Liver (tissue), 9 donors: ENCODE measurements around the gene INHBA. TPM values are rescaled to one million over a fixed set of nuclear protein-coding genes. Genes with fewer than 3 reads are reported as not detected.

ENCODE experiments used
- DNase-seq: peaks from one replicate; pipeline ENCODE4 v3.0.0-alpha.2; 2017; ENCODE audit warnings: low spot score
- H3K27ac ChIP-seq, 2 donors: one replicate each; pipeline ENCODE4 v1.7.0; 2013; ENCODE audit warnings: inconsistent platforms in 2 of 2, low read length in 2 of 2, control low read depth in 1 of 2, low read depth in 1 of 2, mild to moderate bottlenecking in 1 of 2
- H3K27me3 ChIP-seq, 4 donors: one replicate each; pipeline versions ENCODE4 v1.6.1 to v1.7.0; 2013; ENCODE audit warnings: low read length in 3 of 4, inconsistent platforms in 1 of 4, mild to moderate bottlenecking in 1 of 4, moderate library complexity in 1 of 4; ENCODE audit not compliant: control insufficient read depth in 4 of 4, insufficient read depth in 4 of 4
- H3K36me3 ChIP-seq, 4 donors: one replicate each; pipeline versions ENCODE4 v1.6.1 to v1.7.0; 2013; ENCODE audit warnings: low read length in 3 of 4, mild to moderate bottlenecking in 3 of 4, low read depth in 1 of 4, moderate library complexity in 1 of 4; ENCODE audit not compliant: control insufficient read depth in 4 of 4, insufficient read depth in 3 of 4
- H3K4me1 ChIP-seq, 4 donors: one replicate each; pipeline versions ENCODE4 v1.6.1 to v1.7.0; 2013; ENCODE audit warnings: low read length in 3 of 4, mild to moderate bottlenecking in 3 of 4, moderate library complexity in 1 of 4; ENCODE audit not compliant: control insufficient read depth in 4 of 4, insufficient read depth in 4 of 4
- H3K4me3 ChIP-seq, 3 donors: one replicate each; pipeline versions ENCODE4 v1.6.1 to v1.7.0; 2013; ENCODE audit warnings: low read length in 3 of 3, control low read depth in 1 of 3, low read depth in 1 of 3, mild to moderate bottlenecking in 1 of 3
- H3K9ac ChIP-seq, 2 donors: one replicate each; pipeline ENCODE4 v1.7.0; 2013; ENCODE audit warnings: low read length in 2 of 2, mild to moderate bottlenecking in 2 of 2, moderate library complexity in 2 of 2, control low read depth in 1 of 2, low read depth in 1 of 2
- H3K9me3 ChIP-seq, 4 donors: one replicate each; pipeline versions ENCODE4 v1.6.1 to v1.7.0; 2013; ENCODE audit warnings: low read length in 3 of 4; ENCODE audit not compliant: control insufficient read depth in 4 of 4
- CTCF ChIP-seq: fragments of 150-350 bp; IDR thresholded peaks from 2 replicates; pipeline ENCODE4 v1.5.1; 2017; ENCODE audit warnings: improper control_type of control experiment, low read depth, low read length; ENCODE audit not compliant: missing input control
- EGR1 ChIP-seq, 2 donors: IDR thresholded peaks; 2 replicates each; pipeline ENCODE4 v1.6.1; 2016 to 2018; ENCODE audit warnings: antibody characterized with exemption in 2 of 2, low read depth in 2 of 2
- FOXA1 ChIP-seq: IDR thresholded peaks from 2 replicates; pipeline ENCODE4 v1.6.1; 2016; ENCODE audit warnings: antibody characterized with exemption
- HNF4A ChIP-seq, 2 donors: conservative IDR thresholded peaks; 2 replicates each; pipeline ENCODE4 v1.6.1; 2016; ENCODE audit warnings: antibody characterized with exemption in 2 of 2, mild to moderate bottlenecking in 2 of 2
- HNF4G ChIP-seq: IDR thresholded peaks from 2 replicates; pipeline ENCODE4 v1.6.1; 2016; ENCODE audit warnings: antibody characterized with exemption
- JUND ChIP-seq, 2 donors: IDR thresholded peaks; 2 replicates each; pipeline ENCODE4 v1.6.1; 2016; ENCODE audit warnings: antibody characterized with exemption in 2 of 2
- NR2F2 ChIP-seq: IDR thresholded peaks from 2 replicates; pipeline ENCODE4 v1.6.1; 2016; ENCODE audit warnings: antibody characterized with exemption
- RAD21 ChIP-seq, 2 donors: IDR thresholded peaks; 2 replicates each; pipeline ENCODE4 v1.6.1; 2016; ENCODE audit warnings: antibody characterized with exemption in 2 of 2, mild to moderate bottlenecking in 2 of 2
- RXRA ChIP-seq, 2 donors: IDR thresholded peaks; 2 replicates each; pipeline ENCODE4 v1.6.1; 2017 to 2018; ENCODE audit warnings: antibody characterized with exemption in 2 of 2, mild to moderate bottlenecking in 1 of 2
- SP1 ChIP-seq: IDR thresholded peaks from 2 replicates; pipeline ENCODE4 v1.6.1; 2018; ENCODE audit warnings: antibody characterized with exemption, mild to moderate bottlenecking
- TAF1 ChIP-seq: conservative IDR thresholded peaks from 2 replicates; pipeline ENCODE4 v1.6.1; 2016; ENCODE audit warnings: antibody characterized with exemption, mild to moderate bottlenecking
- YY1 ChIP-seq: IDR thresholded peaks from 2 replicates; pipeline ENCODE4 v1.6.1; 2016; ENCODE audit warnings: antibody characterized with exemption, mild to moderate bottlenecking
- ZBTB33 ChIP-seq: IDR thresholded peaks from 2 replicates; pipeline ENCODE4 v1.6.1; 2016; ENCODE audit warnings: antibody characterized with exemption
- WGBS: extraction: QIAGEN DNeasy Blood & Tissue Kit; methylation state at CpG from one replicate; pipeline ENCODE4 v1.1.7; 2013; 5-methylcytosine and 5-hydroxymethylcytosine counted together
- polyA plus RNA-seq, 2 donors: library from polyadenylated mRNA; stranded (reverse) in 1 of 2; unstranded in 1 of 2; fragments of 200-250 nt in 1 of 2; fragments of >200 nt in 1 of 2; fragmentation: Nextera tagmentation in 1 of 2; extraction: Ambion mirVana in 1 of 2; gene quantifications; one replicate each; pipeline versions ENCODE4 v1.2.1 to v1.2.3, GENCODE V29; 2013 to 2015
- total RNA-seq, 2 donors: library from RNA; depleted of rRNA; stranded (reverse); fragments of >200 nt; gene quantifications; one replicate each; pipeline ENCODE4 v1.2.3, GENCODE V29; 2014
- TF ChIP-seq, protein P1 (sequence below): IDR thresholded peaks from 2 replicates; pipeline ENCODE4 v1.6.1; 2016; ENCODE audit warnings: antibody characterized with exemption
- TF ChIP-seq, protein P2 (sequence below): IDR thresholded peaks from 2 replicates; pipeline ENCODE4 v1.6.1; 2016; ENCODE audit warnings: antibody characterized with exemption, mild to moderate bottlenecking
- donor health status: healthy.
- donor health status: healthy.
- donor health status: healthy.
- donor health status: healthy.
- donor health status: healthy.

INHBA gene
- total and polyA plus RNA-seq, 4 donors, result 0.23 to 8.9 (median 3.0) TPM

DNA sequence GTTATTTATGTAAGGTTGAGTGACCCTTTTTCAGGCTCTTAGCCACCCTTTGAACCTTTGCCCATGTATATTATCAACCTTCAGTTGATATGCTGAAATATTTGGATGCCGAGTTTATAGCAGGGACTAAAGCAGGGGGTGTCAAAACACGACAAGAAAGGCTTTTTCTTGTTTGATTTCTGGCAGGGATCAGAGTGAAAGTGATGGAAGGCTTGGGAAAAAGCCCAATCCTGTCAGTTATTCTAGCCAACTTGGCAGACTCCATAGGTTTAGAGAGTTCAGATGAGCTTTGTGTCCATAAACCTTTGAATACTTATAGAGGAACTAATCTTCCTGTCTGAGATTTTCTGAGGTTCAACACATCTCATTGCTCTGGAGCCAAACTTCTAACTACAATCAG is 47.5 kb downstream of the INHBA start:
- 27% methylated on average over 2 of the region's 2 CpGs for WGBS
- Histone ChIP-seq H3K9ac (no peak overlapping the region), H3K27me3 (no peaks in the 10 kb centered on the region), H3K27ac (no peak overlapping the region), H3K4me1 (no peaks in the 10 kb centered on the region), H3K4me3 (no peak overlapping the region), H3K9me3 (no peaks in the 10 kb centered on the region), H3K36me3 (no peaks in the 10 kb centered on the region)
- TF ChIP-seq TAF1, result no peak
- TF ChIP-seq RAD21 (IDR thresholded peaks at IDR 0.05), result no peak
- no peak for TF ChIP-seq NR2F2
- no peak for TF ChIP-seq EGR1 (IDR thresholded peaks at IDR 0.05; ENCODE audit: low read depth in 2 of 2)
- TF ChIP-seq ZBTB33, result no peak
- no peak for TF ChIP-seq CTCF
- TF ChIP-seq, protein P1, sequence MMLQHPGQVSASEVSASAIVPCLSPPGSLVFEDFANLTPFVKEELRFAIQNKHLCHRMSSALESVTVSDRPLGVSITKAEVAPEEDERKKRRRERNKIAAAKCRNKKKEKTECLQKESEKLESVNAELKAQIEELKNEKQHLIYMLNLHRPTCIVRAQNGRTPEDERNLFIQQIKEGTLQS, result no peak
- TF ChIP-seq, protein P2, sequence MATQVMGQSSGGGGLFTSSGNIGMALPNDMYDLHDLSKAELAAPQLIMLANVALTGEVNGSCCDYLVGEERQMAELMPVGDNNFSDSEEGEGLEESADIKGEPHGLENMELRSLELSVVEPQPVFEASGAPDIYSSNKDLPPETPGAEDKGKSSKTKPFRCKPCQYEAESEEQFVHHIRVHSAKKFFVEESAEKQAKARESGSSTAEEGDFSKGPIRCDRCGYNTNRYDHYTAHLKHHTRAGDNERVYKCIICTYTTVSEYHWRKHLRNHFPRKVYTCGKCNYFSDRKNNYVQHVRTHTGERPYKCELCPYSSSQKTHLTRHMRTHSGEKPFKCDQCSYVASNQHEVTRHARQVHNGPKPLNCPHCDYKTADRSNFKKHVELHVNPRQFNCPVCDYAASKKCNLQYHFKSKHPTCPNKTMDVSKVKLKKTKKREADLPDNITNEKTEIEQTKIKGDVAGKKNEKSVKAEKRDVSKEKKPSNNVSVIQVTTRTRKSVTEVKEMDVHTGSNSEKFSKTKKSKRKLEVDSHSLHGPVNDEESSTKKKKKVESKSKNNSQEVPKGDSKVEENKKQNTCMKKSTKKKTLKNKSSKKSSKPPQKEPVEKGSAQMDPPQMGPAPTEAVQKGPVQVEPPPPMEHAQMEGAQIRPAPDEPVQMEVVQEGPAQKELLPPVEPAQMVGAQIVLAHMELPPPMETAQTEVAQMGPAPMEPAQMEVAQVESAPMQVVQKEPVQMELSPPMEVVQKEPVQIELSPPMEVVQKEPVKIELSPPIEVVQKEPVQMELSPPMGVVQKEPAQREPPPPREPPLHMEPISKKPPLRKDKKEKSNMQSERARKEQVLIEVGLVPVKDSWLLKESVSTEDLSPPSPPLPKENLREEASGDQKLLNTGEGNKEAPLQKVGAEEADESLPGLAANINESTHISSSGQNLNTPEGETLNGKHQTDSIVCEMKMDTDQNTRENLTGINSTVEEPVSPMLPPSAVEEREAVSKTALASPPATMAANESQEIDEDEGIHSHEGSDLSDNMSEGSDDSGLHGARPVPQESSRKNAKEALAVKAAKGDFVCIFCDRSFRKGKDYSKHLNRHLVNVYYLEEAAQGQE, result no peak
- TF ChIP-seq YY1, result no peak
- TF ChIP-seq FOXA1, result no peak
- TF ChIP-seq HNF4G, result no peak
- no peak for TF ChIP-seq RXRA (IDR thresholded peaks at IDR 0.05)
- no peak for TF ChIP-seq SP1
- no peak for TF ChIP-seq HNF4A (conservative IDR thresholded peaks at IDR 0.05)
- no peak for TF ChIP-seq JUND (IDR thresholded peaks at IDR 0.05)
- no peak for DNase-seq

GRCh38 chr7:41652267-41652666 is 50.6 kb downstream of the INHBA start:
- H3K4me1 ChIP-seq, result no peaks in the 10 kb centered on the region
- no peak overlapping the region for H3K9ac ChIP-seq
- no peaks in the 10 kb centered on the region for H3K36me3 ChIP-seq
- H3K4me3 ChIP-seq, result no peak overlapping the region
- H3K27ac ChIP-seq, result no peak overlapping the region
- WGBS, result 89% methylated on average over 1 of the region's 1 CpG
- no peaks in the 10 kb centered on the region for H3K27me3 ChIP-seq
- TF ChIP-seq FOXA1 (no peak), HNF4G (no peak)
- TF ChIP-seq, protein P1, result no peak
- no peak for DNase-seq
- H3K9me3 ChIP-seq, result no peaks in the 10 kb centered on the region
